ENCODE measurements around the gene KCNJ1. TPM values are rescaled to one million over a fixed set of nuclear protein-coding genes. Genes with fewer than 3 reads are reported as not detected.

The KCNJ1 gene
- total RNA-seq, 3 donors from 2014 or later (not counting 1 experiment from before 2014, with no cell fraction given): not detected

- H3K27me3 Mint-ChIP-seq (ENCODE audit: low read depth in 2 of 2): peaks cover 63 to 67% of the 10 kb centered on the region in 2 donors
- ATAC-seq: no peak
- intact Hi-C loops (cut with micrococcal nuclease): no loop called here
Observed at GRCh38 chr11:128895526-128895925, 28.4 kb upstream of the KCNJ1 start.

GRCh38 chr11:128894685-128895084 lies 27.6 kb upstream of the KCNJ1 start:
- intact Hi-C loops (cut with micrococcal nuclease): no loop called here
- Mint-ChIP-seq H3K27ac (no peak overlapping the region), H3K9me3 (no peaks in the 10 kb centered on the region), H3K4me1 (peaks cover 6 to 17% of the 10 kb centered on the region in 2 donors), H3K4me3 (no peak overlapping the region), H3K27me3 (ENCODE audit: low read depth in 2 of 2) (peaks cover 62 to 65% of the 10 kb centered on the region in 2 donors), H3K36me3 (no peaks in the 10 kb centered on the region)
- no peak for TF ChIP-seq CTCF (IDR thresholded peaks at IDR 0.05)
- Histone ChIP-seq H3K27ac (ENCODE audit: low read length) (no peak overlapping the region), H3K4me3 (ENCODE audit: low read length) (no peak overlapping the region), H3K9me3 (ENCODE audit: control insufficient read depth, insufficient read depth, low read length) (no peaks in the 10 kb centered on the region), H3K4me1 (ENCODE audit: control insufficient read depth, insufficient read depth, low read length) (peaks cover 29% of the 10 kb centered on the region), H3K27me3 (ENCODE audit: control insufficient read depth, insufficient read depth, low read length) (peaks cover 25% of the 10 kb centered on the region), H3K36me3 (ENCODE audit: control insufficient read depth, insufficient read depth, low read length) (no peaks in the 10 kb centered on the region)
- DNase-seq (no peak), ATAC-seq (no peak)
- WGBS (ENCODE audit: insufficient coverage): 85% methylated on average over 6 of the region's 6 CpGs

More at GRCh38 chr11:128895526-128895925, 28.4 kb upstream of the KCNJ1 start:
- no peaks in the 10 kb centered on the region for H3K9me3 Mint-ChIP-seq
- Histone ChIP-seq H3K4me3 (ENCODE audit: low read length) (no peak overlapping the region), H3K27me3 (ENCODE audit: control insufficient read depth, insufficient read depth, low read length) (peaks cover 16% of the 10 kb centered on the region), H3K4me1 (ENCODE audit: control insufficient read depth, insufficient read depth, low read length) (peaks cover 22% of the 10 kb centered on the region), H3K27ac (ENCODE audit: low read length) (no peak overlapping the region), H3K36me3 (ENCODE audit: control insufficient read depth, insufficient read depth, low read length) (no peaks in the 10 kb centered on the region), H3K9me3 (ENCODE audit: control insufficient read depth, insufficient read depth, low read length) (no peaks in the 10 kb centered on the region)
- H3K36me3 Mint-ChIP-seq: no peaks in the 10 kb centered on the region
- TF ChIP-seq CTCF (IDR thresholded peaks at IDR 0.05): no peak
- no peak overlapping the region for H3K27ac Mint-ChIP-seq
- no peak overlapping the region for H3K4me3 Mint-ChIP-seq
- no peak for DNase-seq
- 90% methylated on average over 9 of the region's 9 CpGs for WGBS (ENCODE audit: insufficient coverage)
- H3K4me1 Mint-ChIP-seq: peaks cover 5 to 17% of the 10 kb centered on the region in 2 donors

GRCh38 chr11:128894286-128894681 lies 27.2 kb upstream of the KCNJ1 start:
- H3K27me3 Mint-ChIP-seq (ENCODE audit: low read depth in 2 of 2): peaks cover 63 to 65% of the 10 kb centered on the region in 2 donors

More at GRCh38 chr11:128894286-128894681, 27.2 kb upstream of the KCNJ1 start:
- peaks cover 29% of the 10 kb centered on the region for H3K4me1 ChIP-seq (ENCODE audit: control insufficient read depth, insufficient read depth, low read length)
- DNase-seq (no peak), ATAC-seq (no peak)
- no peaks in the 10 kb centered on the region for H3K9me3 Mint-ChIP-seq
- no peaks in the 10 kb centered on the region for H3K9me3 ChIP-seq (ENCODE audit: control insufficient read depth, insufficient read depth, low read length)
- no peaks in the 10 kb centered on the region for H3K36me3 ChIP-seq (ENCODE audit: control insufficient read depth, insufficient read depth, low read length)
- H3K27me3 ChIP-seq (ENCODE audit: control insufficient read depth, insufficient read depth, low read length): peaks cover 29% of the 10 kb centered on the region
- WGBS (ENCODE audit: insufficient coverage): 84% methylated on average over 3 of the region's 3 CpGs
- no peak overlapping the region for H3K4me3 ChIP-seq (ENCODE audit: low read length)
- H3K27ac ChIP-seq (ENCODE audit: low read length): no peak overlapping the region
- peaks cover 6 to 17% of the 10 kb centered on the region in 2 donors for H3K4me1 Mint-ChIP-seq
- no peak for TF ChIP-seq CTCF (IDR thresholded peaks at IDR 0.05)
- intact Hi-C loops (cut with micrococcal nuclease): no loop called here
- H3K27ac Mint-ChIP-seq: no peak overlapping the region
- H3K4me3 Mint-ChIP-seq: no peak overlapping the region
- H3K36me3 Mint-ChIP-seq: no peaks in the 10 kb centered on the region

Data from natural killer cell (primary cell).